Fibroblast of mammary gland (primary cell): ENCODE data around the gene CDC25B.

Experiments used
- DNase-seq: peaks from one replicate; pipeline ENCODE4 v3.0.0-alpha.2; 2010; ENCODE audit warnings: low read depth
- H3K4me3 ChIP-seq: 2 replicates; pipeline ENCODE4 v1.5.1; 2011; ENCODE audit warnings: low read depth, mild to moderate bottlenecking, low read length, moderate library complexity; ENCODE audit not compliant: control insufficient read depth
- TF ChIP-seq, protein P1 (sequence below): conservative IDR thresholded peaks from 2 replicates; pipeline ENCODE4 v1.5.1; 2011; ENCODE audit warnings: low read depth, low read length, inconsistent platforms; ENCODE audit not compliant: control insufficient read depth, insufficient read depth

Gene CDC25B

DNA sequence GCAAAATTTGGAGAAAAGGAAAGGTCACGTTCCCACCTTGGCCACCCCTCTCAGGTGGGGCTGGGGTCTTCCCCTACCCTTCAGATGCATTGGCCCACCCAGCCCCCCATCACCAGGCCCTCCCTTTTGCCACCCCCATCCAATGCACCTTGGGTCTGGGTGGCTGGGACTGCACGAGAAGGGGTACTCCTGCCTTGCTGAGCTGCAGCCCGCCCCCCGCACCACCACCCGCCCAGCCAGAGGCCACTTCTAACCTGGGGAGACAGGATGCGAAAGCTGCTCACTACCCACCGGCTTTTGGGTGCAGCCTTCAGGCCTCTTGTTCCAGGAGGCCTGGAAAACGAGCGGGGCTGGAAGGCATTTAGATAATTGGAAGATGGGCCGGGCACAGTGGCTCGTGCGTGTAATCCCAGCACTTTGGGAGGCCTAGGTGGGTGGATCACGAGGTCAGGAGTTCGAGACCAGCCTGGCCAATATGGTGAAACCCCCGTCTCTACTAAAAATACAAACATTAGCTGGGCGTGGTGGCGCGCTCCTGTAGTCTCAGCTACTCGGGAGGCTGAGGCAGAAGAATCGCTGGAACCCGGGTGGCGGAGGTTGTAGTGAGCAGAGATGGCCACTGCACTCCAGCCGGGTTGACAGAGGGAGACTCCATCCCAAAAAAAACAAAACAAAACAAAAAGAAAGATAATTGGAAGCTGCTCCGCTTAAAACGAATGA, 1.2 kb upstream of the CDC25B start:
- H3K4me3 ChIP-seq = peak overlapping the region; percentile 74
- TF ChIP-seq, protein P1, sequence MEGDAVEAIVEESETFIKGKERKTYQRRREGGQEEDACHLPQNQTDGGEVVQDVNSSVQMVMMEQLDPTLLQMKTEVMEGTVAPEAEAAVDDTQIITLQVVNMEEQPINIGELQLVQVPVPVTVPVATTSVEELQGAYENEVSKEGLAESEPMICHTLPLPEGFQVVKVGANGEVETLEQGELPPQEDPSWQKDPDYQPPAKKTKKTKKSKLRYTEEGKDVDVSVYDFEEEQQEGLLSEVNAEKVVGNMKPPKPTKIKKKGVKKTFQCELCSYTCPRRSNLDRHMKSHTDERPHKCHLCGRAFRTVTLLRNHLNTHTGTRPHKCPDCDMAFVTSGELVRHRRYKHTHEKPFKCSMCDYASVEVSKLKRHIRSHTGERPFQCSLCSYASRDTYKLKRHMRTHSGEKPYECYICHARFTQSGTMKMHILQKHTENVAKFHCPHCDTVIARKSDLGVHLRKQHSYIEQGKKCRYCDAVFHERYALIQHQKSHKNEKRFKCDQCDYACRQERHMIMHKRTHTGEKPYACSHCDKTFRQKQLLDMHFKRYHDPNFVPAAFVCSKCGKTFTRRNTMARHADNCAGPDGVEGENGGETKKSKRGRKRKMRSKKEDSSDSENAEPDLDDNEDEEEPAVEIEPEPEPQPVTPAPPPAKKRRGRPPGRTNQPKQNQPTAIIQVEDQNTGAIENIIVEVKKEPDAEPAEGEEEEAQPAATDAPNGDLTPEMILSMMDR = no peak
- DNase-seq = no peak

DNA sequence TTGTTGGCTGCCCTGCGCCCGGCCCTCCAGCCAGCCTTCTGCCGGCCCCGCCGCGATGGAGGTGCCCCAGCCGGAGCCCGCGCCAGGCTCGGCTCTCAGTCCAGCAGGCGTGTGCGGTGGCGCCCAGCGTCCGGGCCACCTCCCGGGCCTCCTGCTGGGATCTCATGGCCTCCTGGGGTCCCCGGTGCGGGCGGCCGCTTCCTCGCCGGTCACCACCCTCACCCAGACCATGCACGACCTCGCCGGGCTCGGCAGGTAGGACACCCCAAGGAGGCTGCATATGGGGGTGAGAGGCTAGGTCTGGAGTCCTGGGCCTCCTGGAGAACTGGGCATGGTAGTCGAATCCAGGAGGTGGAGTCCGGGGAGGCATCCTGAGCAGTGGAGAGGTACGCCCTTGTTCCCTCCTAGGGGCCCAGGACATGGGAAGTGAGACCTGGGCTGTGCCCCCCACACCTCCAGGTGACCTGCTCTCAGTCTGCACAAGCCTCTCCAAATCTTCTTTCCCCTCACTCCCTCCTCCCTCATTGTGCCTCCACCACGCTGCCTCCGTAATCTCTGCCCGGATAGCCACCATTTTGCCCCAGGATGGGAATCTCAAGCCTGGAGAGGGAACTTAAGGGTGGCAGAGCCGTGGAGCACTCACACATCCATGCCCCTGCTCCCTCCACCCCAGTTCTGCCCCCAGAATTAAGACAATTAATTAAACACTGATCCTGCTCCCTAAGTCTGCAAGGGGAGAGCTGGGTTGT, 541 bp downstream of the CDC25B start:
- peak overlapping the region; percentile 74 for H3K4me3 ChIP-seq
- TF ChIP-seq, protein P1 = no peak
- DNase-seq = no peak

DNA sequence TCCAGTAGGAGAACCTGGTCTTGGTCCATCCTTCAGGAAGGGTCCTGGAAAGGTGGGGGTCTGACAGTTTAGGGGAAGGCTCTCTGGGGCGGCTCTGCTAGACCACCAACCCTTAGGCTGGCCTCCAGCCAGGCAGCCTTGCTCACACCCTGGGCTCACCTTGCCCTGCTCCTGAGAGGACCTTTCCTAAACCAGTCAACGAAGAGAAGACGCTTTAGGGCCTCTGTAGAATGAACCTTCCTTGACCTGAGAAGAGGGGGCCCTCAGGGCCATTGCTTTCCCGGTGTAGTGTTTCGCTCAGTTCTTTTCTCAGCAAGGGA, 1.1 kb downstream of the CDC25B start:
- TF ChIP-seq, protein P1 = no peak
- DNase-seq = no peak
- H3K4me3 ChIP-seq = peak overlapping the region; percentile 74

DNA sequence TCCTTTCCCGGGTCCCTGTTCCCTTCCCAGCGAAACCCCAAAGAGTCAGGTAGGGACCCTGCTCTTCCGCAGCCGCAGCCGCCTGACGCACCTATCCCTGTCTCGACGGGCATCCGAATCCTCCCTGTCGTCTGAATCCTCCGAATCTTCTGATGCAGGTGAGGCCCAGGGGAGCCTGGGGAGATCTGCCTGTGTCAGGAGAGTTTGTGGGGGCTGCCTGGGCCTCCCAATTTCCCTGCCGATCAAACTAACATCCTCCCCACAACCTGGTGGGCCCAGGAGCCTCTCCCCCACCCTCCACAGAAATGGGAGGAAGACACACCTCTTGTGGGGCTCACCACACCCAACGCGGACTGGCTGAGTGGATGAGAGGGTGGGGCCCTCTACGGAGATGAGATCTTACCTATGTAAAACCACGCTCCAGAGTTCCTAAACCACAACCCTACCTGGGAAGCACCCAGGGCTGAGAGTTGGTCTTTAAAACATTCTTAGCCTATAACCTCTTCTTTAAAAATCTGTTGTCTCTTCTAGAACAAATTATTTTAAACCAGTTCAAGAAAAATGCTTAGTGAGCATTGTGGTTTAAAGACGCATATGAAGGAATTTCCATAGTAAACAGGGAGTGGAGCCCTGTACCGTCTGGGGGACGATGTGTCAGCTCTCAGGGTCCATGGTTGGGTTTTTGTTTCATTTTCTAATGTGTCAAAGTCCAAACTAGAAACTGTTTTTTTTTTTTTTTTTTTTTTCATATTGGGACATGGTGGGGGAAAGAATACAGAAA, 1.7 kb downstream of the CDC25B start:
- no peak for DNase-seq
- H3K4me3 ChIP-seq = peak overlapping the region; percentile 74
- TF ChIP-seq, protein P1 = no peak

DNA sequence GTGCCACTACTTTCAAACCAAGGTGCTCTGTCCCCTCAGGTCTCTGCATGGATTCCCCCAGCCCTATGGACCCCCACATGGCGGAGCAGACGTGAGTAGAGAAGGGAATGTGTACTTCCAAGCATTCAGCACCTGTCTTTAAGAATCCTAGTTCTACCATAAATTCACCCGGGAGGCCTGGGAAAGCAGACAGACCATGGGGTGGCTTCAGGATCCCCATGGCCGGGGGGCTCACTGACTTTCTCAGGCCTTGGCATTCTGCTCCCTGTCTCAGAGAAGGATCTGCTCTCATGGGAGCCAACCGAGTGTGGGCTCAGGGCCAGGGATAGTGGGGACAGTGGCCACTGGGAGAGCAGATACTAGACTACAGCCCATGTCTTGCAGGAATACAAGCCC, 2.3 kb downstream of the CDC25B start:
- TF ChIP-seq, protein P1 = no peak
- H3K4me3 ChIP-seq = peak overlapping the region; percentile 74
- no peak for DNase-seq

DNA sequence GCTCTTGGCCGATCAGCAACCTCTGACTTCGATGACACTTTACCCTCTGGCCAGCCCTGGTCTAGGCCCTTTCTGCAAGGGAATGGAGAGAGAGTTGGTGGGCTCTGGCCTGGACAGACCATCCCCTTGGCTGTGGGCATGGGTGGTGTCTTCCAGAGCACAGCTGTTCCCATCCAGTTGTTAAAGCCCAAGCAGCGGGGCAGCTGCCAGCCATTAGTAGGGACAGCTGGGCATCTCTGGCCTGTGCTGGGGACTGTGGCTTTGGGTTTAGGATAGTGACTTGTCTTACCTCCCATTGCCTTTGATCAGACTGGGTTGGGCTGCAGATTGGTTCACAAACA, 2.8 kb downstream of the CDC25B start:
- no peak for DNase-seq
- TF ChIP-seq, protein P1 = no peak
- peak overlapping the region; percentile 74 for H3K4me3 ChIP-seq
